HCT116 (cell line): ENCODE results near the gene NPPB.

Experiments
- EZH2 ChIP-seq: fragments of 200-600 bp; sonication (generic); IDR thresholded peaks from 2 replicates; pipeline ENCODE4 v1.6.1; 2017; ENCODE audit warnings: antibody characterized with exemption, mixed run types
- EZH2phosphoT487 ChIP-seq: fragments of 200-600 bp; IDR thresholded peaks from 2 replicates; pipeline ENCODE4 v1.6.1; 2018; ENCODE audit warnings: antibody characterized with exemption, borderline replicate concordance
- POLR2A ChIP-seq: IDR thresholded peaks from 2 replicates; pipeline ENCODE4 v1.7.0; 2011; ENCODE audit warnings: borderline replicate concordance; ENCODE audit not compliant: insufficient read depth, insufficient read length; ENCODE audit errors: extremely low read depth
- TCF7L2 ChIP-seq: IDR thresholded peaks from 2 replicates; pipeline ENCODE4 v1.7.0; 2011; ENCODE audit warnings: borderline replicate concordance, inconsistent platforms; ENCODE audit not compliant: insufficient read depth, insufficient read length; ENCODE audit errors: extremely low read depth

DNA sequence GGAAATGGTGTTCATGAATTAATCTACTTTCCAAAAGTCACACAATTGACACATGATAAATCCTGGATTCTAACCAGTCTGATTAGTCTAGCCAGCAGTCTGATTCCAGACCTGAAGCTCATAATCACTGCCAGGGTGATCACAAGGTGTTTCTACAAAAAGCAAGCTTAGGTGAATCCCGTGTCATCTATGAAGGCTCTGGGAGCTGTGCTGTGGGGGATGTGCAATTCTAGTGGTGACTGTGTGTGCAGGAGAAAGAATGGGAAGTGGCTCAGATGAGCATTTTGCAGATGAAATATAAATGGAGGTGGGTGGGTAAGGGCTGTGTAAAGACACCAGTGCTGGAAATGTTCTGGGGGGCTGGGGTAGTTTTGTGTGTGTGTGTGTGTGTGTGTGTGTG is 1.8 kb upstream of the NPPB start:
- TF ChIP-seq POLR2A, result no peak
- TF ChIP-seq EZH2, result no peak
- TF ChIP-seq TCF7L2, result no peak
- TF ChIP-seq EZH2phosphoT487, result no peak
